ENCODE data around the gene UBE2C.
"Not testable (repeated sequence)": the region's sequence is repeated elsewhere in the genome, so short reads cannot be mapped to it uniquely, and the experiment has no call there.

UBE2C gene

DNA sequence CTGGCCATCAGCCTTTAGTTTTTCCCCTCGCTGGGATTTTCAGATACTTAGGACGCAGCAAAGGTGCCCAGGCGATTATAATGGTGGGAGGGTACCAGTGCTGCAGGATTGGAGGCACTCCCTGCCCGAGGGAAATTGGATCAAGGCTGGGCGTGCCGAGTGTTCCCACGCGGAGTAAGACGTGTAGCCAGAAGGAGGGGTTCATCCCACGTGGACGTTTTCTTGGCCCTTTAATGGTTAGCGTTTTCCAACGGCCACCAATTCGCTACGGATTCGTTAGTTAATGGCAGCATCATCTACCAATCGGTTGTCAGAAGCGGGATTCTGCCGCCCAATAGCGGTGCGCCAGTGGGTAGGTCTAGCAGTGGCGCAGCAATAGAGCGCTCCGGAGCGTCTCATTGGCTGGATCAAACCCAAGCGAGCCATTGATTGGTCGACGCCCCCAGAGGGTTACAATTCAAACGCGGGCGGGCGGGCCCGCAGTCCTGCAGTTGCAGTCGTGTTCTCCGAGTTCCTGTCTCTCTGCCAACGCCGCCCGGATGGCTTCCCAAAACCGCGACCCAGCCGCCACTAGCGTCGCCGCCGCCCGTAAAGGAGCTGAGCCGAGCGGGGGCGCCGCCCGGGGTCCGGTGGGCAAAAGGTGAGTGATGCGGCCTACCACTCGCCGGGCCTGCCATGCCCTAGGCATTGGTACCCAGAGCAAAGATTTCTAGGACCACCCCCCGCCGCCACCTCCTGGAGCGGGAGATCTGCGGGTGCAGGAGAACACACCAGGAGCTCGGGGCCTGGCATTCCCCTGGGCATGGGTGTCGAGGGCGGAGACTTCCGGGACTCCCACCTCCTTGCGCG, at the start of gene UBE2C:
UBE2C (plus strand) TSS at position 488 of the 849 bp plus-strand sequence; CDS start at position 540, 52 bp downstream.
- FAIRE-seq (peak; percentile 87), DNase-seq (ENCODE audit: low spot score) (peak; percentile 99)

DNA sequence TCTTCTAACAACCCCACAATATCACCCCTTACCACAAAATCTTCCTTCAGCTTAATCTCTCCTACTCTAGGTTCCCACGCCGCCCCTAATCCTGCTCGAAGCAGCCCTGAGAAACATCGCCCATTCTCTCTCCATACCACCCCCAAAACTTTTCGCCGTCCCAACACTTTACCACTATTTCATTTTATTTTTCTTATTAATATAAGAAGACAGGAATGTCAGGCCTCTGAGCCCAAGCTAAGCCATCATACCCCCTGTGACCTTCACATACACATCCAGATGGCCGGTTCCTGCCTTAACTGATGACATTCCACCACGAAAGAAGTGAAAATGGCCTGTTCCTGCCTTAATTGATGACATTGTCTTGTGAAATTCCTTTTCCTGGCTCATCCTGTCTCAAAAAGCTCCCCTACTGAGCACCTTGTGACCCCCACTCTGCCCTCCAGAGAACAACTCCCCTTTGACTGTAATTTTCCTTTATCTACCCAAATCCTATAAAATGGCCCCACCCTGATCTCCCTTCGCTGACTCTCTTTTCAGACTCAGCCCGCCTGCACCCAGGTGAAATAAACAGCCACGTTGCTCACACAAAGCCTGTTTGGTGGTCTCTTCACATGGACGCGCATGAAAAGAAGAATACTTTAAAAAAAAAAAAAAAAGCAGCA, 47.7 kb upstream of the UBE2C start:
- not testable (repeated sequence) for FAIRE-seq; DNase-seq (ENCODE audit: low spot score)

DNA sequence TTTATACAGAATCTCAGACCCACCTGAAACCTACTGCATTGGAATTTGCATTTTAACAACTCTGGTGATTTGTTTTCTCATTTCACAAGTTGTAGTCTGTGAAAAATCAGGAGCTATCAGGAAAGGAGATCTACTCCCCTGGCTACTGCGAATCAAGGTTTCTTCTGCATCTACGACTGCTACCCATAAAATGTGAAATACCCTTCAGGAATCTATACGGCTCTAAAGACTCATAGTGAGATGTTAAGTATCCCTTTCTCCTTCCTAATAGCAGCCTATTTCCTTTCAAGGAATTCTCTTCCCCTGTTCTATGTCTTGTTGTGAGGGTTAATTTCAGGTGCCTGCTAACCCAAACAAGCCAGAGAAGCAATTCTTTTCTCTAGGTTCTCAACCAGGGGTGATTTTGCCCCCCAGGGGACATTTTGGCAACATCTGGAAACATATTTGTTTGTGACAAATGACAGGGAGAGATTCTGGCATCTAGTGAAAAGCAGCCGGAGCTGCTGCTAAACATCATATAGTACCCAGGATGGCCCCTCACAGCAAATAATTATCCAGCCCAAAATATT, 47.1 kb upstream of the UBE2C start:
- DNase-seq (ENCODE audit: low spot score) (no peak), FAIRE-seq (no peak)

DNA sequence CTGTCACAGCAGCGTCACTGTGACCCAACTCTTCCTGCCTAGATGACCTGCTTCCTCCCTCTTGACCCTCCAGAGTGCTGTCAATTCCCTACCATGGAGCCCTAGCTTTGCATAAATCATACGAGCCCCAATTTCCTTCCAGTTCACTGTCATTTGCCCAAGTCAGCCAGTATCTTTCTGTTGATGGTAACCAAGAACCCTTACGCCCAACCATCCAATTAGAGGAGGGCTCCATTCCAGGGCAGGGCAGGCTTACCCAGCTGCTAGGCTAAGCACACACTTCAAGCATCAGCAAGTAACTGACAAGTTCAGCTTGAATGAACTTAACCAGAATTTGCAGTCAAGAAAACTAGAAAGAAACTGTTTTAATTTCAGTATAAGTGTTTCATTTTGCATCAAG, 46.5 kb upstream of the UBE2C start:
- DNase-seq (ENCODE audit: low spot score) (no peak), FAIRE-seq (no peak)

DNA sequence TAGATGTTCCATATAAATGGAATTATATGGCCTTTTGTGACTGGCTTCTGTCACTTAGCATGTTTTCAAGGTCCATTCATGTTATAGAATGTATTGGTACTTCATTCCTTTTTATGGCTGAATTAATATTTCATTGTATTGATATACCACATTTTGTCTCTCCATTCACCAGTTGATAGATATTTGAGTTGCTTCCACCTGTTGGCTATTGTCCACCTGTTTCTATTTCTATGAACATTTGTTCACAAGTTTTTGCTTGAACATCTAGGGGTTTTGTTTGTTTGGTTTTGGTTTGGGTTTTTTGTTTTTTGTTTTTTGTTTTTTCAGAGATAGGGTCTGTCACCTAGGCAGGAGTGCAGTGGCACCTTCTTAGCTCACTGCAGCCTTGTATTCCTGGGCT, 44.0 kb upstream of the UBE2C start:
- DNase-seq (ENCODE audit: low spot score) (no peak), FAIRE-seq (no peak)

DNA sequence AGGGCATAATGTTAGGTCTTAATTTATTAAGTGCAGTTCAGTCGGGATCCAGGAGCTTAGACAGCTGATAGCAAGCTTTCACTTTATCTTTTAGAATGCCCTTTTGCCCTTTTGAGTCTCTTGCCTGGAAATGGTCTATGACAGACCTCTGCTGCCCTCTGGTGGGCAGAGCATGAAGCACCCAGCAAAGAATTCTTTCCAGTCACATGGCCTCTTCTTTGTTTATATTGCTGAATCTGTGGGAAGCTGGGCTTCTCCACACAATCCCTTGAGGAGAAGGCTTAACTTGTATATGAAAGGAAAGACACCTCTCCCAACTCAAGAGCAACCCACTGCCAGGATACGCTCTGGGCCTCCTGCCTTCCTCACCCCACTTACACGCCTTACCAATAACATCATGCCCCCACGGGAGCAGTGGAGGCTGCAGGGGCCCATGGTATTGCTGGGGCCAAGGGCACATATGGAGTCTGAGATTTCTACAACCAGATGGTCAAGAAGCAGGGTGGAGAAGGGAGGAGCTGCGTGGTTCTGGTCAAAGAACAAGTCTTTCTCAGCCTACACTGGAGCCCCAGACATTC, 41.2 kb upstream of the UBE2C start:
- FAIRE-seq = no peak
- peak; percentile 78 for DNase-seq (ENCODE audit: low spot score)

DNA sequence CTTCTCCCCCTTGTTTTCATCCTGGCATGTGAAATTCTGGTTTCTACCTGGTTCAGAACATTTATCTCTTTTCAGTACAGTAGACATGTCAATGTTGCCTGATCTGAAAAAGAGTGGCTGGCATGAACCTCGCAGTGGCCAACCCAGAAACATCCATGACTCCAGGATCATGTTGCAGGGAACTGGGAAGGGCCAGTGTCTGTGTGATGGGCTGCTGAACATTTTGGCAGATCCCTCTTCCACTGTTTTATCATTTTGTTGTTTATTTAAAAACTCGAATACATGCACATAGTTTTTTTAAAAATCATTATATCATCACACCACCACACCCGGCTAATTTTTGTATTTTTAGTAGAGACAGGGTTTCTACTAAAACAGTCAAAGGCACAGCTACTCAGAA, 39.8 kb upstream of the UBE2C start:
- no peak for FAIRE-seq

DNA sequence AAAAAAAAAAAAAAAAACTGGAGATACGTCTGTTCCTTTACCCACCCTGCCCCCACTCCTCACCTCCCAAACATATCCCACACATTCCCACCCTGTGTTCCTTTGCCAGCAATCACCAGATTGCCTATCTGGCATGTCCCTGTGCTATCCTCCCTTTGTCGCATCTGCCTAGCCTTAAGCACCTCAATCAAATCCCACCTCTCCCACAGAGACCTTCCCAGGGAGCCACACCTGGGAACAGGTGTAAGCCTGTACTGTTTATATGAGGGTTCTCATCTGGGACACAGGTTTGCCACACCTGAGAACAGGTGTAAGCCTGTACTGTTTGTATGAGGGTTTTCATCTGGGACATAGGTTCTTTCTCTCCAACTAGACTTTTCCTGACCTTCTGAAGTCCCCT, 37.5 kb upstream of the UBE2C start:
- FAIRE-seq (no peak), DNase-seq (ENCODE audit: low spot score) (no peak)

More for the DNA sequence above, 39.8 kb upstream of the UBE2C start:
- no peak for DNase-seq (ENCODE audit: low spot score)

DNA sequence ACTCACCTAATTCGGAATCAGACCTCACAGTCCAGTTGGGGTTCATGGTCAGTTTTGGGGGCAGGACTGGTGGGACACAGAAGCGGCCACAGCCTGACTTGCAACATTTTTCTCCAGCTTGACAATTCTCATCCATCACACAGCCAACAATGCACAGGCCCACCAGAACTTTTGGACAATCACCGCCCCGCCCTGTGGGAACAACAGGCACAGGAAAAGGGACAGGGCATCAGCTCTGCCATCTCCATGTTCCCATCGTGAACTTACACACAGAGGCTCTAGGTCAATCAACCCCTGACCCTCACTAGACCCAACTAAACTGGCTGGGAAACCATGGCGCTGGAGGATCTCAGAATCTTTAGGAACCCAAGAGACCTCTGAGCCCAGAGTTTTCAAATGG, 37.0 kb upstream of the UBE2C start:
- FAIRE-seq (peak; percentile 5), DNase-seq (ENCODE audit: low spot score) (no peak)

DNA sequence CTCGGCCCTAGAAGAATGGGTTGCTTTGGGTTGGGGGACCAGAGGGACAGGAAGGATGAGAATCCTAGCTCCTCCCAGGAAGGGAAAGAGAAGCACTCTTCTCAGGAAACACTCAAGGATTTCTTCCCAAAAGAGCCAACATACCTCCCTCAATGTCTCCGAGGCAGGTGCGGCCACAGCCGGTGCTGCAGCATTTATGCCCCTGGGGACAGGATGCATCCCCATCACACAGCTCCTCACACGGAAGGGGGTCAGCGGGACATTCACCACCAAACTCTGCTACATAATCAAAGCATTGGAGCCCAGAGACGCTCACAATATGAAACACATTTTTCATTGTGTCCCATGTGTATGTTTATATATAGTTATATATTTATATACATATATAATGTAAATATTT, 35.5 kb upstream of the UBE2C start:
- no peak for DNase-seq (ENCODE audit: low spot score)
- FAIRE-seq = no peak

DNA sequence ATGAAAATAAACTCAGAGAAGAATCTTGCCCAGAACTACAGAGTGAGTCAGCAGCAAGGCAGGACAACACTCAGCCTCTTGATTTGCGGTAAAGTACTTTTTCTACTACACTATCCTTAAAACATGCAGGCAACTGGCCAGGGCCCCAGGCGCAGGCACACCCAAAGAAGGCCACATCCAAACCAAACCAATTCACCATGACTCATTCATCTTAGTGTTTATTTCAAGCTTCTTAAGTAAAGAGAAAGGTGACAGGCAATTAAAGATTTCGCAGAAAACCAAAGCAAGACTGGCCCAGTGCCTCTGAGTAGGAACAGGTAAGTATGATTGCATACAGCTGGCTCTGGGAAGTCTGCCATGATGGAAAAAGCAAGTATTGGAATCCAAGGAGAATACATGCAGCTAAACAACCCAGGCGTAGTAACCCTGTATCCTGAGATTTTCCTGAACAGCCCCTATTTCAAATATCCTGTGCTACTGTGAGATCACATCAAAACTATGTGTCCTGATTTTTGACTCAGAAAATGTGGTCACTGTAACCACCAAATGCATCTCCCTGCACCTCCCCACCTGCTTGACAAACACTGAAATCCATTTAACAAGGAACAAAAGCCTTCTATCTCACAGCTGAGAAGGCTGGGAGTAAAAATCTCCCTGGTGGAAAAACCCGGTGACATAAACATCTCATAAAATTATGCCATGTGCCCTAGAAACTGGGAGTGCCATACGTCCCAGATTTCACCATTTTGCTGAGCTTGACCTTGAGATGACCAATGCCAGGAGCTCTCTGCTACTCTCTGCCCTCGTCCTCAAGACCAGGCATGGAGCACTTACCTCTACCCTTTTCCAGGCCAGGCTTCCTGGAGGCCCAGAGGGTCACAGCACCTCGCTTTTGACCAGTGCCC, 33.2 kb upstream of the UBE2C start:
- no peak for FAIRE-seq
- DNase-seq (ENCODE audit: low spot score) = peak; percentile 93

DNA sequence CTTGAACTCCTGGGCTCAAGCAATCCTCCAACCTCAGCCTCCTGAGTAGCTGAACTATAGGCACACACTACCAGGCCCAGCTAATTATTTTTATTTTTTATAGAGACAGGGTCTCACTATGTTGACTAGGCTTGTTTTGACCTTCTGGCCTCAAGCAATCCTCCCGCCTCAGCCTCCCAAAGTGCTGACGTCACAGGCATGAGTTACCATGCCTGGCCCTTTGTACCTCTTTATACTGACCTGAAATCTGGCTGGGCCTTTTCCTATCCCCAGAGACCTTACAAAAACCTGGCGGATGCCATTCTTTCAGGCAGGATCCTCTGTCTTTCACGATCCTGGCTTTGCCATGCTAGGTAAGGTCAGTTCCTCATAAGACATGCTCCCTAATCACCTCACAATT, 32.3 kb upstream of the UBE2C start:
- no peak for FAIRE-seq
- DNase-seq (ENCODE audit: low spot score) = no peak

DNA sequence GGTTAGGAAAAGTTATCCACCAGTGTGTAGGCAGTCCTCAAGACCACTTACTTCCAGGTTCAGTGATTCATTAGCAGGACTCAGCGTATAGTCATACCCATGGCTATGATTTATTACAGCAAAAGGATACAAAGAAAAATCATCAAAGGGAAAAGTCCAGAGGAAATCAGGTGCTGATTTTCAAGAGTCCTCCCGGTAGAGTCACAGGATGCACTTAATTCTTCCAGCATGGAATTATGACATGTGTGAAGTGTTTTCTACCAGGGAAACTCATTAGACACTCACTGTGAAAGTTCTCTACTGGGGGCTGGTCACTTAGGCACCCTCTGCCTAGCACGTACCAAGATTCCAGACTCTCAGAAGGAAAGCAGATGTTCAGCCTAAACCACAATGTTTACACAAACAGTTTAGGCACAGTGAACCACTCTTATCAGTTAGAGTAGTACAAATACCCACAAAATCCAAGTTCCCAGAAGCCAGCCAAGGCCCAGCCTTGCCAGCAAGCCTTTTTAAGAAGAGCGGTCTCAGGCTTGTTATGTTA, 31.0 kb upstream of the UBE2C start:
- DNase-seq (ENCODE audit: low spot score) (peak; percentile 72), FAIRE-seq (no peak)

DNA sequence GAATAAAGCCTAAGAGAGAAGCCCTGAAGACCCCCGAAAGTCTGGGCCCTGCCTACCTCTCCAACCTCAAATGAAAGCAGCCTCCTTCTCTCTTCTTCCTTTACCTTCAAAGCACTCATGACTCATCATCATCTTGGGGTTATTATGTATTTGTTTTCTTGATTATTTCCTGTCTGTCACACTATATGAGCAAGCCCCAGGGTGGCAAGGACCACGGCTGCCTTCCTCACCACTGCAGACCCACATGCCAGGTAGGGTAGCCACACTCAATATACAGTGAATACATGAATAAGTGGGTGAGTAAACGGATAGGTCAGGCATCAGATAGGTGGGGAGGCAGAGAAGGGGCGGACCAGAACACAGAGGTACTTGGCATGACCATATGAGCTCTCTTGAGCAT, 29.6 kb upstream of the UBE2C start:
- no peak for FAIRE-seq
- DNase-seq (ENCODE audit: low spot score) = no peak

DNA sequence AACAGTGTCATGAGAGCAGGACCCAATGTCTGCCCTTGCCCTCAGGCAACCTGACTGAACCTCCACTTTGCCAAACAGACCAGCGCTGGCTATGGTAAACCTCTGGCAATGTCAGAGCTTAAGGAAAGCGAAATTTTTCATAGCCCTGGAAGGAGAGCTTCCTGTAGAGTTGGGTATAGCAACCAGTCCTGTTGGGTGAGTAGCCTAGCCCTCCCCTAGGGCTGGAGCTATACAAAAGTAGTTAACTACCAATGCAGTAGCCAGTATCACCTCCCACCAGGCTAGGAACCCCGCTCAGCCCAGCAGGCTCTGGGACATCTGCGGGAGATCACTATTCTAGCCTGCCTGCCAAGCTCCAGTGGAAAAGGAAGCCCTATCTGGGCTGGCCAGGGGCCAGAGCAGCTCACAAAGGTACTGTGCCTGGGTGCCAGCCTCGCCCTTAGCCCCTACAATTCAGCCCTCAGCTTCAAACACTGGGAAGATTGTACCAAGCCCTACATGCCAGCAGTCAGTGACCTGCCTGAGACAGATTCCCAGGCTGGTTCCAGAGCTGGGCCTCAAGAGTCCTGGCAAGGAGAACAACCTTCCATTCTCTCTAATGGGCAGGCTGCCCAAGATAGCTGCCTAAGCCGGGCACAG, 28.7 kb upstream of the UBE2C start:
- DNase-seq (ENCODE audit: low spot score) (no peak), FAIRE-seq (no peak)

DNA sequence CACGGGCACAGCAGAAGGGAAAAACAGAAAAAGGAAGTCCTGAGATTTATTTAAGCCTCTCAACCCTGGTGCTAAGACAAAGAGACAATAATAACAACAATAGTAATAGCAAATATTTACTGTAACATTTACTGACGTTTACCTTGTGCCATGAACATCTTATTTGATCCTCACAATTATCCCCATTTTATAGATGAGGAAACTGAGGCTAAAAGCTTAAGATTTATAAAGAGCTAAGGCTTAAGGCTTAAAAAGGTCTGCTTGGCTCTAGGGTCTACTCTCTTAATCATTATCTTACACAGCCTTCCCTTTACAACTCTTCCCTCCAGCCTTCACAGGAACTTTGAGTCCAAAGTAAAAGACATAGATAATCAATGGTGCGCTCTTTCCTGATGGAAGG, 24.1 kb upstream of the UBE2C start:
- no peak for DNase-seq (ENCODE audit: low spot score)
- FAIRE-seq = no peak

DNA sequence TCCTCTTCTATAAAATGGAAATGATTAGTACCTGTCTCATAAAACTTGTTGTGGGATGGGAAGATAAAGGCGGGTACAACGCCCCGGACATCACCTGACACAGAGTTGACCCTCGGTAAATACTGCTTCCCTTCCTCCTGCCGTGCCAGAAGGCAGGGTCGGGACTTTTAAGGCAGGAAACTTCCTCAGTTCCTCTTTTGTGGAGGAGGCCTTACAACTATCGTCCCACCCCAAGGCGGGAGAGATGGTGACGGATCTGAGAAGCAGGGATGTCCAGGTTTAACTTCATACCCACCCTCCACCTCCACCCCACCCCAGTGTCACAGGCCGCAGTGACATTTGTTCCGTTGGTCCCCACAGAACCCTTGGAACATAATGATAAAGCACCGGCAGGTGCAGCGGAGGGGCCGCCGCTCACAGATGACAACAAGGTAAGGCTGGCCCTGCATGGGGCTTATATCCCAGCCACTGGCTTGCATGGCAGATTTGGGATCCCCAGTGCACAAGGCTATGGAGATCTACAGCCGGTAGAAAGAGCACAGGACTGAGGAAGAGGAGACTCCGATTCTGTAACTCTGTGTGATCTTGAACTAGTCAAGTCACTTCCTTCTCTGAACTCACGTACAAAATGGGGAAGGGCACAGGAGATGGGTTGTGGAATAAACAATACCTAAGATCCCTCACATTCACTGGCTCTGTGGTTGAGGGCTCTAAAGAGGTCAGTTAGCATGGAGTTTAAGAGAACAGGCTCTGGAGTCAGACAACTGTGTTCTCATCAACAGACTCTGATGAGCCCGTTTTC, 19.9 kb upstream of the UBE2C start:
- DNase-seq (ENCODE audit: low spot score) (no peak), FAIRE-seq (no peak)

DNA sequence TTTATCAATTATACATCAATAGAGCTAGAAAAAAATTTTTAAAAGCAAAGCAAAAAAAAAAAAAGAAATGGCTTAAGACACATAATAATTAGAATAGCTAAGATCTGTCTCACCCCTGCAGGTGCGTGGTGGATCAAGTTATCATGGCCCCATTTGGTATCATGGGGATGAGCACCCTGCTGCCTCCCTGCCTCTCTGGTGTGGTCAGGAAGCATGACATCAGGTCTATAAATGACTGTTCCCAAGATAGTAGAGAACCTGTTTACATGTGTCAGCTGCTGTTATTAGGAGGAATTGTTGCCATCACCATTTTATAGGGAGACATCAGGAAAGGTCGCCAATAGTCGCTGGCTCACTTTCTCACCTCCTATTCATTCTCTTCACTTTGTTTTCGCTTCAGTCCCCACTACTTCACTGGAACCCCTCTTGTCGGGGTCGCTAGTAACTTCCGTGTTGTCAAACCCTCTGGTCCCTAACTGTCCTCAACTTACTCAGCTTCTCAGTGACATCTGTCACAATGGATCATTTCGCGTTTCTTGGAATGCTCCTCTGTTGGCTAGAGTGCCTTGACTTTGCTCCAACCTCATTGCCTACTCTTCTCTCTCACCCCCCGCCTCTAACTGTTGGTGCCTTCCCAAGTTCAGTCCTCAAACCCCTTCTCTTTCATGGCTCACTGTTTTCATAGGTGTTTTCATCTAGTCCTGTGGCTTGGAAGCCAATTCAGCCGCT, 15.9 kb upstream of the UBE2C start:
- no peak for FAIRE-seq
- no peak for DNase-seq (ENCODE audit: low spot score)

DNA sequence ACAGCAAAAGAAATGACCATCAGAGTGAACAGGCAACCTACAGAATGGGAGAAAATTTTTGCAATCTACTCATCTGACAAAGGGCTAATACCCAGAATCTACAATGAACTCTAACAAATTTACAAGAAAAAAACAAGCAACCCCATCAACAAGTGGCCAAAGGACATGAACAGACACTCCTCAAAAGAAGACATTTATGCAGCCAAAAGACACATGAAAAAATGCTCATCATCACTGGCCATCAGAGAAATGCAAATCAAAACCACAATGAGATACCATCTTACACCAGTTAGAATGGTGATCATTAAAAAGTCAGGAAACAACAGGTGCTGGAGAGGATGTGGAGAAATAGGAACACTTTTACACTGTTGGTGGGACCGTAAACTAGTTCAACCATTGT, 14.9 kb upstream of the UBE2C start:
- DNase-seq (ENCODE audit: low spot score); FAIRE-seq: not testable (repeated sequence)
